SK-N-SH (cell line): ENCODE data around the gene TOGARAM2. TPM values are rescaled to one million over a fixed set of nuclear protein-coding genes. Genes with fewer than 3 reads are reported as not detected.

Source experiments
- CTCF ChIA-PET: fragments of 300-600, 350-600 bp; formaldehyde crosslinking; extraction: SDS; loops from one replicate; lab custom pipeline; 2021; lab: Yijun Ruan, JAX
- POLR2A ChIA-PET: fragments of 350-600 bp; sonication (Branson Sonifier 250); formaldehyde crosslinking; extraction: SDS; loops from one replicate; lab custom pipeline; 2020; ENCODE audit warnings: antibody characterized with exemption, inconsistent platforms; lab: Yijun Ruan, JAX
- DNase-seq: peaks from one replicate; pipeline ENCODE4 v3.0.0; 2012
- H2AFZ ChIP-seq: fragments of 200-600 bp; sonication (generic); 2 replicates; pipeline ENCODE4 v1.8.1; 2016; ENCODE audit warnings: antibody characterized with exemption, mild to moderate bottlenecking, low read depth
- H3F3A ChIP-seq: fragments of 200-600 bp; sonication (generic); replicated peaks from 2 replicates; pipeline ENCODE3; 2016; ENCODE audit warnings: antibody characterized with exemption, mild to moderate bottlenecking; ENCODE audit not compliant: insufficient read depth
- H3K27ac ChIP-seq, 2 experiments: fragments of 200-500 bp in 1 of 2; fragments of 200-600 bp in 1 of 2; sonication (Bioruptor generic) in 1 of 2; sonication (generic), shearing (Covaris generic) in 1 of 2; 2 replicates each; pipeline versions ENCODE4 v1.5.1 to v1.6.1; 2014 to 2016; ENCODE audit warnings: low read depth in 2 of 2, inconsistent platforms in 1 of 2, low read length in 1 of 2, mild to moderate bottlenecking in 1 of 2, mixed read lengths in 1 of 2
- H3K27me3 ChIP-seq: fragments of 200-600 bp; sonication (generic), shearing (Covaris generic); 2 replicates; pipeline ENCODE4 v1.6.1; 2016; ENCODE audit warnings: mixed run types; ENCODE audit not compliant: insufficient read depth
- H3K36me3 ChIP-seq, 2 experiments: fragments of 200-500 bp in 1 of 2; fragments of 200-600 bp in 1 of 2; sonication (Bioruptor generic) in 1 of 2; sonication (generic) in 1 of 2; replicated peaks in 1 of 2; 2 replicates each; pipeline versions ENCODE3 to v1.5.1; 2014 to 2016; ENCODE audit warnings: low read length in 1 of 2, mild to moderate bottlenecking in 1 of 2; ENCODE audit not compliant: insufficient read depth in 2 of 2, control insufficient read depth in 1 of 2
- H3K4me1 ChIP-seq, 2 experiments: fragments of 200-500 bp in 1 of 2; fragments of 200-600 bp in 1 of 2; sonication (Bioruptor generic) in 1 of 2; sonication (generic), shearing (Covaris generic) in 1 of 2; 2 replicates each; pipeline versions ENCODE4 v1.5.1 to v1.6.1; 2014 to 2016; ENCODE audit warnings: low read depth in 1 of 2, low read length in 1 of 2, mixed run types in 1 of 2; ENCODE audit not compliant: insufficient read depth in 2 of 2, control insufficient read depth in 1 of 2
- H3K4me2 ChIP-seq: fragments of 200-600 bp; sonication (generic), shearing (Covaris generic); 2 replicates; pipeline ENCODE4 v1.6.1; 2017; ENCODE audit warnings: mixed run types
- H3K4me3 ChIP-seq, 2 experiments: fragments of 200-500 bp in 1 of 2; fragments of 200-600 bp in 1 of 2; sonication (Bioruptor generic) in 1 of 2; sonication (generic), shearing (Covaris generic) in 1 of 2; 2 replicates each; pipeline versions ENCODE4 v1.5.1 to v1.8.1; 2014 to 2016; ENCODE audit warnings: low read depth in 2 of 2, inconsistent platforms in 1 of 2, low read length in 1 of 2, mild to moderate bottlenecking in 1 of 2, mixed read lengths in 1 of 2, moderate library complexity in 1 of 2
- H3K79me2 ChIP-seq: fragments of 200-600 bp; sonication (generic); 2 replicates; pipeline ENCODE4 v1.8.1; 2017; ENCODE audit warnings: mild to moderate bottlenecking; ENCODE audit not compliant: insufficient read depth
- H3K9ac ChIP-seq: fragments of 200-600 bp; sonication (generic); 2 replicates; pipeline ENCODE4 v1.6.1; 2017; ENCODE audit warnings: mixed run types
- H3K9me2 ChIP-seq: fragments of 200-600 bp; sonication (generic); 2 replicates; pipeline ENCODE4 v1.6.1; 2017; ENCODE audit warnings: mixed run types
- H3K9me3 ChIP-seq: fragments of 200-600 bp; sonication (generic); 2 replicates; pipeline ENCODE4 v1.6.1; 2017; ENCODE audit warnings: mixed run types, mild to moderate bottlenecking, moderate library complexity
- H4K20me1 ChIP-seq: fragments of 200-600 bp; sonication (generic); 2 replicates; pipeline ENCODE4 v1.6.1; 2017; ENCODE audit warnings: mild to moderate bottlenecking, mixed run types; ENCODE audit not compliant: insufficient read depth
- CHD2 ChIP-seq: fragments of 150-350 bp; IDR thresholded peaks from 2 replicates; pipeline ENCODE4 v1.6.1; 2018; ENCODE audit warnings: low read length; ENCODE audit not compliant: partially characterized antibody
- CTCF ChIP-seq: fragments of 200-600 bp; sonication (generic); IDR thresholded peaks from 2 replicates; pipeline ENCODE4 v1.6.1; 2017; ENCODE audit warnings: antibody characterized with exemption, mild to moderate bottlenecking, moderate library complexity
- ELF1 ChIP-seq: IDR thresholded peaks from 2 replicates; pipeline ENCODE4 v1.4.0; 2012
- FOSL2 ChIP-seq: IDR thresholded peaks from 2 replicates; pipeline ENCODE4 v1.4.0; 2012; ENCODE audit warnings: low read depth, mild to moderate bottlenecking, moderate library complexity, borderline replicate concordance
- FOXM1 ChIP-seq: IDR thresholded peaks from 2 replicates; pipeline ENCODE4 v1.4.0; 2012; ENCODE audit warnings: low read depth, mild to moderate bottlenecking
- GATA2 ChIP-seq: sonication (generic); formaldehyde crosslinking; IDR thresholded peaks from 2 replicates; pipeline ENCODE4 v1.5.0; 2020; ENCODE audit warnings: mild to moderate bottlenecking, missing genetic modification reagents
- IRF3 ChIP-seq: fragments of 150-350 bp; IDR thresholded peaks from 2 replicates; pipeline ENCODE4 v1.6.1; 2016; ENCODE audit warnings: mild to moderate bottlenecking, low read depth, low read length
- MEF2A ChIP-seq: IDR thresholded peaks from 2 replicates; pipeline ENCODE4 v1.4.0; 2012; ENCODE audit warnings: low read depth, borderline replicate concordance
- MXI1 ChIP-seq: IDR thresholded peaks from 2 replicates; pipeline ENCODE4 v1.6.1; 2012; ENCODE audit warnings: mild to moderate bottlenecking, low read depth, low read length, improper control_type of control experiment
- NRF1 ChIP-seq: IDR thresholded peaks from 2 replicates; pipeline ENCODE4 v1.6.1; 2012; ENCODE audit warnings: low read depth, mild to moderate bottlenecking, low read length
- PBX3 ChIP-seq: IDR thresholded peaks from 2 replicates; pipeline ENCODE4; 2012
- POLR2AphosphoS5 ChIP-seq: IDR thresholded peaks from 2 replicates; pipeline ENCODE4 v1.6.1; 2012; ENCODE audit warnings: low read depth, low read length
- RCOR1 ChIP-seq: fragments of 150-350 bp; IDR thresholded peaks from 2 replicates; pipeline ENCODE4 v1.6.1; 2017; ENCODE audit warnings: antibody characterized with exemption, low read length
- RFX5 ChIP-seq: IDR thresholded peaks from 2 replicates; pipeline ENCODE4 v1.6.1; 2012; ENCODE audit warnings: mild to moderate bottlenecking, improper control_type of control experiment, low read length
- TCF12 ChIP-seq: IDR thresholded peaks from 2 replicates; pipeline ENCODE4 v1.4.0; 2012
- TEAD4 ChIP-seq: IDR thresholded peaks from 2 replicates; pipeline ENCODE4 v1.4.0; 2012; ENCODE audit warnings: mild to moderate bottlenecking, borderline replicate concordance; ENCODE audit not compliant: insufficient read depth
- USF2 ChIP-seq: fragments of 150-350 bp; IDR thresholded peaks from 2 replicates; pipeline ENCODE4 v1.6.1; 2017; ENCODE audit warnings: antibody characterized with exemption, low read length, low read depth, borderline replicate concordance
- WGBS: methylation state at CpG from one replicate; pipeline ENCODE4 v1.1.6; 2017; ENCODE audit warnings: low lambda C conversion rate; 5-methylcytosine and 5-hydroxymethylcytosine counted together
- polyA plus RNA-seq, 3 experiments: library from polyadenylated mRNA; depleted of rRNA; stranded (reverse); fragments of >200 nt; gene quantifications; 2 replicates each; pipeline ENCODE4 v1.2.3, GENCODE V29; 2012

Gene TOGARAM2
- polyA plus RNA-seq, 1 of the 3 experiments (the other 2 are of a cell fraction): 0.69 TPM

GRCh38 chr2:28962505-28962904, 18.6 kb upstream of the TOGARAM2 start:
- H3K4me3 ChIP-seq: no peak overlapping the region
- no peak overlapping the region for H3K9ac ChIP-seq
- H3K4me1 ChIP-seq: peaks cover 0 to 5% of the 10 kb centered on the region in 2 experiments; a peak in 1 of 4 replicates
- CTCF ChIA-PET: interaction anchor here (1.2 kb wide), 1 partner anchor 235 kb away, joined by 3 read pairs; no protein-coding TSS in a partner anchor
- H3F3A ChIP-seq: no peaks in the 10 kb centered on the region
- H3K9me2 ChIP-seq: no peaks in the 10 kb centered on the region
- H3K9me3 ChIP-seq: no peaks in the 10 kb centered on the region
- DNase-seq: no peak
- H3K79me2 ChIP-seq: no peaks in the 10 kb centered on the region
- H3K36me3 ChIP-seq: no peaks in the 10 kb centered on the region
- TF ChIP-seq GATA2 (no peak), POLR2AphosphoS5 (no peak), RCOR1 (no peak), ELF1 (no peak), NRF1 (no peak), CHD2 (no peak), FOSL2 (no peak), RFX5 (no peak), TCF12 (no peak), IRF3 (no peak), FOXM1 (no peak), PBX3 (no peak)
- TF ChIP-seq, all 33 proteins: peak for 0
- Histone ChIP-seq H3K4me2 (no peak overlapping the region), H2AFZ (no peak overlapping the region), H4K20me1 (no peaks in the 10 kb centered on the region), H3K27me3 (no peaks in the 10 kb centered on the region), H3K27ac (no peak overlapping the region)
- POLR2A ChIA-PET: no interaction called here
- WGBS: 78% methylated on average over 1 of the region's 1 CpG

GRCh38 chr2:28970464-28971160, 10.5 kb upstream of the TOGARAM2 start:
- CTCF ChIA-PET: interaction anchor here (0.6 to 1.5 kb wide), 6 partner anchors 9 to 1092 kb away, joined by 3 to 5 read pairs (median 3); no protein-coding TSS in a partner anchor
- H3K9me3 ChIP-seq: no peaks in the 10 kb centered on the region
- POLR2A ChIA-PET: no interaction called here
- H3K4me2 ChIP-seq: no peak overlapping the region
- H4K20me1 ChIP-seq: no peaks in the 10 kb centered on the region
- DNase-seq: peak; percentile 53
- H3K9ac ChIP-seq: no peak overlapping the region
- H3K4me3 ChIP-seq: no peak overlapping the region
- no peaks in the 10 kb centered on the region for H3K9me2 ChIP-seq
- no peak overlapping the region for H3K27ac ChIP-seq
- peaks cover 0 to 5% of the 10 kb centered on the region in 2 experiments; a peak in 1 of 4 replicates for H3K4me1 ChIP-seq
- 68% methylated on average over 6 of the region's 6 CpGs for WGBS
- H3K79me2 ChIP-seq: no peaks in the 10 kb centered on the region
- H3K36me3 ChIP-seq: no peaks in the 10 kb centered on the region
- H2AFZ ChIP-seq: no peak overlapping the region
- H3F3A ChIP-seq: no peaks in the 10 kb centered on the region
- no peaks in the 10 kb centered on the region for H3K27me3 ChIP-seq
- TF ChIP-seq ELF1 (no peak), CTCF (no peak), GATA2 (no peak), MEF2A (no peak), IRF3 (no peak), TEAD4 (no peak), USF2 (no peak), NRF1 (no peak), MXI1 (no peak; the same call in 1 of the 2 replicates)
